Glomerular endothelial cell (primary cell): ENCODE data around the gene PIK3AP1. TPM values are rescaled to one million over a fixed set of nuclear protein-coding genes. Genes with fewer than 3 reads are reported as not detected.
"Not testable (repeated sequence)": the region's sequence is repeated elsewhere in the genome, so short reads cannot be mapped to it uniquely, and the experiment has no call there.

Experiments
- DNase-seq: peaks from one replicate; pipeline ENCODE4 v3.0.0-alpha.2; 2011; ENCODE audit warnings: low read depth, low spot score; ENCODE audit errors: extremely low read depth
- total RNA-seq: library from RNA; depleted of rRNA; stranded (reverse); fragments of >200 nt; gene quantifications from 2 replicates; pipeline ENCODE4 v1.2.3, GENCODE V29; 2015

PIK3AP1 gene
- 0.06 and 0.10 TPM in 2 replicates for total RNA-seq

GRCh38 chr10:96720422-96721206, at the start of gene PIK3AP1:
PIK3AP1 (minus strand) TSS chr10:96720514; CDS start chr10:96720394, 120 bp downstream.
- DNase-seq = no peak

GRCh38 chr10:96768136-96768535, 47.8 kb upstream of the PIK3AP1 start:
- no peak for DNase-seq

- DNase-seq = no peak
Measured at GRCh38 chr10:96767611-96768010, 47.3 kb upstream of the PIK3AP1 start.

GRCh38 chr10:96765406-96766240, 45.3 kb upstream of the PIK3AP1 start:
- DNase-seq = no peak

GRCh38 chr10:96764425-96765060, 44.2 kb upstream of the PIK3AP1 start:
- DNase-seq = no peak

- no peak for DNase-seq
Measured at GRCh38 chr10:96758423-96758822, 38.1 kb upstream of the PIK3AP1 start.

GRCh38 chr10:96756111-96756903, 36.0 kb upstream of the PIK3AP1 start:
- DNase-seq = no peak

GRCh38 chr10:96753956-96754355, 33.6 kb upstream of the PIK3AP1 start:
- no peak for DNase-seq

GRCh38 chr10:96752375-96752774, 32.1 kb upstream of the PIK3AP1 start:
- DNase-seq = no peak

- not testable (repeated sequence) for DNase-seq
Measured at GRCh38 chr10:96750316-96750715, 30.0 kb upstream of the PIK3AP1 start.

GRCh38 chr10:96747734-96748550, 27.6 kb upstream of the PIK3AP1 start:
- no peak for DNase-seq

- no peak for DNase-seq
Measured at GRCh38 chr10:96746503-96746902, 26.2 kb upstream of the PIK3AP1 start.

GRCh38 chr10:96745950-96746349, 25.6 kb upstream of the PIK3AP1 start:
- no peak for DNase-seq

GRCh38 chr10:96743988-96744585, 23.8 kb upstream of the PIK3AP1 start:
- DNase-seq = no peak

- not testable (repeated sequence) for DNase-seq
Measured at GRCh38 chr10:96741557-96741956, 21.2 kb upstream of the PIK3AP1 start.

GRCh38 chr10:96740579-96741281, 20.4 kb upstream of the PIK3AP1 start:
- DNase-seq = no peak

GRCh38 chr10:96740141-96740540, 19.8 kb upstream of the PIK3AP1 start:
- no peak for DNase-seq

GRCh38 chr10:96737307-96737902, 17.1 kb upstream of the PIK3AP1 start:
- DNase-seq = not testable (repeated sequence)
